HepG2 (cell line): ENCODE results near the gene RBX1. TPM values are rescaled to one million over a fixed set of nuclear protein-coding genes. Genes with fewer than 3 reads are reported as not detected.

Experiments used
- ATF1 ChIP-seq: IDR thresholded peaks from 2 replicates; pipeline ENCODE4 v1.6.1; 2016; ENCODE audit warnings: mild to moderate bottlenecking, control low read depth
- CHD4 ChIP-seq: fragments of 200-600 bp; sonication (generic); IDR thresholded peaks from 2 replicates; pipeline ENCODE4 v1.7.0; 2017; ENCODE audit warnings: mild to moderate bottlenecking, low read length, borderline replicate concordance
- ESRRA ChIP-seq: sonication (generic); formaldehyde crosslinking; IDR thresholded peaks from 2 replicates; pipeline ENCODE4 v1.5.1; 2020; ENCODE audit warnings: mild to moderate bottlenecking, low read depth, missing genetic modification reagents
- GPN1 ChIP-seq: sonication (generic); formaldehyde crosslinking; IDR thresholded peaks from 2 replicates; pipeline ENCODE4 v1.5.1; 2020; ENCODE audit warnings: missing genetic modification reagents, borderline replicate concordance
- HMGXB3 ChIP-seq: sonication (generic); formaldehyde crosslinking; IDR thresholded peaks from 2 replicates; pipeline ENCODE4 v1.4.0; 2020; ENCODE audit warnings: missing genetic modification reagents, borderline replicate concordance
- IRF1 ChIP-seq: sonication (generic); formaldehyde crosslinking; IDR thresholded peaks from 2 replicates; pipeline ENCODE4 v1.4.0; 2020; ENCODE audit warnings: low read depth, mild to moderate bottlenecking, missing genetic modification reagents
- KMT2A ChIP-seq: sonication (generic); formaldehyde crosslinking; IDR thresholded peaks from 2 replicates; pipeline ENCODE4 v1.4.0; 2020; ENCODE audit warnings: missing genetic modification reagents
- MZF1 ChIP-seq: sonication (generic); formaldehyde crosslinking; IDR thresholded peaks from 2 replicates; pipeline ENCODE4 v1.8.1; 2023; ENCODE audit warnings: mild to moderate bottlenecking, missing genetic modification reagents, borderline replicate concordance
- NAIF1 ChIP-seq: sonication (generic); formaldehyde crosslinking; IDR thresholded peaks from 2 replicates; pipeline ENCODE4 v1.5.0; 2020; ENCODE audit warnings: mild to moderate bottlenecking, missing genetic modification reagents, borderline replicate concordance
- NCOA5 ChIP-seq: sonication (generic); formaldehyde crosslinking; IDR thresholded peaks from 2 replicates; pipeline ENCODE4 v1.4.0; 2020; ENCODE audit warnings: missing genetic modification reagents
- NONO ChIP-seq, 2 experiments: fragments of 450-650 bp in 1 of 2; sonication (generic) in 1 of 2; formaldehyde crosslinking in 1 of 2; IDR thresholded peaks in 1 of 2; conservative IDR thresholded peaks in 1 of 2; 2 replicates each; pipeline versions ENCODE4 v1.6.1 to v1.8.0; 2017 to 2022; ENCODE audit warnings: mild to moderate bottlenecking in 1 of 2, missing genetic modification reagents in 1 of 2, moderate library complexity in 1 of 2
- STAG1 ChIP-seq: sonication (generic); formaldehyde crosslinking; IDR thresholded peaks from 2 replicates; pipeline ENCODE4 v1.4.0; 2020; ENCODE audit warnings: missing genetic modification reagents
- TAF15 ChIP-seq: fragments of 200-400 bp; formaldehyde crosslinking; IDR thresholded peaks from one replicate; pipeline ENCODE4 v1.6.1; 2018; ENCODE audit warnings: mild to moderate bottlenecking, low read depth, low read length; ENCODE audit not compliant: poor library complexity, severe bottlenecking
- ZNF101 ChIP-seq: sonication (generic); formaldehyde crosslinking; IDR thresholded peaks from 2 replicates; pipeline ENCODE4 v1.4.0; 2020; ENCODE audit warnings: mild to moderate bottlenecking, low read depth, missing genetic modification reagents, borderline replicate concordance
- ZNF224 ChIP-seq: sonication (generic); formaldehyde crosslinking; IDR thresholded peaks from 2 replicates; pipeline ENCODE4 v1.5.0; 2020; ENCODE audit warnings: mild to moderate bottlenecking, missing genetic modification reagents
- ZNF232 ChIP-seq: sonication (generic); formaldehyde crosslinking; IDR thresholded peaks from 2 replicates; pipeline ENCODE4 v1.4.0; 2020; ENCODE audit warnings: missing genetic modification reagents, borderline replicate concordance
- ZNF30 ChIP-seq: sonication (generic); formaldehyde crosslinking; IDR thresholded peaks from 2 replicates; pipeline ENCODE4 v1.5.0; 2020; ENCODE audit warnings: mild to moderate bottlenecking, missing genetic modification reagents
- ZNF446 ChIP-seq: sonication (generic); formaldehyde crosslinking; IDR thresholded peaks from 2 replicates; pipeline ENCODE4 v1.5.0; 2020; ENCODE audit warnings: mild to moderate bottlenecking, missing genetic modification reagents
- ZNF484 ChIP-seq: sonication (generic); formaldehyde crosslinking; IDR thresholded peaks from 2 replicates; pipeline ENCODE4 v1.5.1; 2020; ENCODE audit warnings: mild to moderate bottlenecking, low read depth, missing genetic modification reagents, borderline replicate concordance
- ZSCAN29 ChIP-seq: sonication (generic); formaldehyde crosslinking; conservative IDR thresholded peaks from 2 replicates; pipeline ENCODE4 v1.4.0; 2020; ENCODE audit warnings: mild to moderate bottlenecking, missing genetic modification reagents
- polyA plus RNA-seq, 8 experiments: library from polyadenylated mRNA; depleted of rRNA in 3 of 8; stranded (reverse) in 7 of 8; unstranded in 1 of 8; fragments of >200 nt; fragmentation: Illumina TruSeq in 4 of 8; extraction: Trizol in 4 of 8; gene quantifications; 2 replicates each; pipeline versions ENCODE4 v1.2.1 to v1.2.3, GENCODE V29; 2011 to 2016; ENCODE audit warnings: low read depth in 4 of 8, missing spikeins in 1 of 8, mixed read lengths in 1 of 8; ENCODE audit not compliant: insufficient read depth in 1 of 8
- total RNA-seq, 5 experiments: library from RNA; depleted of rRNA; stranded (reverse); fragments of >200 nt; fragmentation: Illumina TruSeq; extraction: Trizol; gene quantifications; 2 replicates each; pipeline ENCODE4 v1.2.3, GENCODE V29; 2016; ENCODE audit warnings: low read depth in 1 of 5
- TF ChIP-seq, protein P1 (sequence below): sonication (generic); formaldehyde crosslinking; IDR thresholded peaks from 2 replicates; pipeline ENCODE4 v1.4.0; 2020; ENCODE audit warnings: missing genetic modification reagents, borderline replicate concordance

Gene RBX1
- total and polyA plus RNA-seq, 2 of the 13 experiments (the other 11 are each of a cell fraction or from before 2014, with no cell fraction given) = 84.9 to 90.2 TPM

- TF ChIP-seq HMGXB3 (CRISPR knock-in tag) (peak; percentile 99), ESRRA (CRISPR knock-in tag) (peak; percentile 61; the same call in 1 of the 2 replicates), ZNF30 (CRISPR knock-in tag) (no peak), ZNF484 (CRISPR knock-in tag) (no peak), ZNF101 (CRISPR knock-in tag) (no peak), ATF1 (CRISPR knock-in tag) (peak; percentile 77), STAG1 (CRISPR knock-in tag) (peak; percentile 32), ZNF224 (no peak), ZNF446 (CRISPR knock-in tag) (no peak), NCOA5 (no peak), NAIF1 (CRISPR knock-in tag) (peak; percentile 71; the same call in 1 of the 2 replicates), ZSCAN29 (CRISPR knock-in tag) (0 out of 2 replicates have a peak, but pooled peaks have one; percentile 57), MZF1 (CRISPR knock-in tag) (no peak), GPN1 (CRISPR knock-in tag) (0 out of 2 replicates have a peak, but pooled peaks have one; percentile 56), ZNF232 (CRISPR knock-in tag) (no peak), IRF1 (no peak), CHD4 (no peak), NONO (IDR thresholded peaks at IDR 0.05) (no peak), NONO (CRISPR knock-in tag; conservative IDR thresholded peaks at IDR 0.05) (peak; percentile 69), TAF15 (no peak), KMT2A (peak; percentile 61; the same call in 1 of the 2 replicates)
- TF ChIP-seq, protein P1, sequence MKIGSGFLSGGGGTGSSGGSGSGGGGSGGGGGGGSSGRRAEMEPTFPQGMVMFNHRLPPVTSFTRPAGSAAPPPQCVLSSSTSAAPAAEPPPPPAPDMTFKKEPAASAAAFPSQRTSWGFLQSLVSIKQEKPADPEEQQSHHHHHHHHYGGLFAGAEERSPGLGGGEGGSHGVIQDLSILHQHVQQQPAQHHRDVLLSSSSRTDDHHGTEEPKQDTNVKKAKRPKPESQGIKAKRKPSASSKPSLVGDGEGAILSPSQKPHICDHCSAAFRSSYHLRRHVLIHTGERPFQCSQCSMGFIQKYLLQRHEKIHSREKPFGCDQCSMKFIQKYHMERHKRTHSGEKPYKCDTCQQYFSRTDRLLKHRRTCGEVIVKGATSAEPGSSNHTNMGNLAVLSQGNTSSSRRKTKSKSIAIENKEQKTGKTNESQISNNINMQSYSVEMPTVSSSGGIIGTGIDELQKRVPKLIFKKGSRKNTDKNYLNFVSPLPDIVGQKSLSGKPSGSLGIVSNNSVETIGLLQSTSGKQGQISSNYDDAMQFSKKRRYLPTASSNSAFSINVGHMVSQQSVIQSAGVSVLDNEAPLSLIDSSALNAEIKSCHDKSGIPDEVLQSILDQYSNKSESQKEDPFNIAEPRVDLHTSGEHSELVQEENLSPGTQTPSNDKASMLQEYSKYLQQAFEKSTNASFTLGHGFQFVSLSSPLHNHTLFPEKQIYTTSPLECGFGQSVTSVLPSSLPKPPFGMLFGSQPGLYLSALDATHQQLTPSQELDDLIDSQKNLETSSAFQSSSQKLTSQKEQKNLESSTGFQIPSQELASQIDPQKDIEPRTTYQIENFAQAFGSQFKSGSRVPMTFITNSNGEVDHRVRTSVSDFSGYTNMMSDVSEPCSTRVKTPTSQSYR (CRISPR knock-in tag) = peak; percentile 85; the same call in 1 of the 2 replicates
Observed at GRCh38 chr22:40950962-40951794, at the start of gene RBX1 (continued).
